HL-60/S4 treated with retinoic acid at 250 ng/mL for 4 days and 3 days (cell line): Measurements from ENCODE around the gene KAT2A.
"Not testable (repeated sequence)": the region's sequence is repeated elsewhere in the genome, so short reads cannot be mapped to it uniquely, and the experiment has no call there.

Experiments
- in situ Hi-C: fragments of 300-500 bp; cut with MboI; formaldehyde crosslinking; loops from 2 replicates; pipeline ENCODE4 v1.7.0; 2022; ENCODE audit warnings: low sequenced_read_pairs

Gene KAT2A

DNA sequence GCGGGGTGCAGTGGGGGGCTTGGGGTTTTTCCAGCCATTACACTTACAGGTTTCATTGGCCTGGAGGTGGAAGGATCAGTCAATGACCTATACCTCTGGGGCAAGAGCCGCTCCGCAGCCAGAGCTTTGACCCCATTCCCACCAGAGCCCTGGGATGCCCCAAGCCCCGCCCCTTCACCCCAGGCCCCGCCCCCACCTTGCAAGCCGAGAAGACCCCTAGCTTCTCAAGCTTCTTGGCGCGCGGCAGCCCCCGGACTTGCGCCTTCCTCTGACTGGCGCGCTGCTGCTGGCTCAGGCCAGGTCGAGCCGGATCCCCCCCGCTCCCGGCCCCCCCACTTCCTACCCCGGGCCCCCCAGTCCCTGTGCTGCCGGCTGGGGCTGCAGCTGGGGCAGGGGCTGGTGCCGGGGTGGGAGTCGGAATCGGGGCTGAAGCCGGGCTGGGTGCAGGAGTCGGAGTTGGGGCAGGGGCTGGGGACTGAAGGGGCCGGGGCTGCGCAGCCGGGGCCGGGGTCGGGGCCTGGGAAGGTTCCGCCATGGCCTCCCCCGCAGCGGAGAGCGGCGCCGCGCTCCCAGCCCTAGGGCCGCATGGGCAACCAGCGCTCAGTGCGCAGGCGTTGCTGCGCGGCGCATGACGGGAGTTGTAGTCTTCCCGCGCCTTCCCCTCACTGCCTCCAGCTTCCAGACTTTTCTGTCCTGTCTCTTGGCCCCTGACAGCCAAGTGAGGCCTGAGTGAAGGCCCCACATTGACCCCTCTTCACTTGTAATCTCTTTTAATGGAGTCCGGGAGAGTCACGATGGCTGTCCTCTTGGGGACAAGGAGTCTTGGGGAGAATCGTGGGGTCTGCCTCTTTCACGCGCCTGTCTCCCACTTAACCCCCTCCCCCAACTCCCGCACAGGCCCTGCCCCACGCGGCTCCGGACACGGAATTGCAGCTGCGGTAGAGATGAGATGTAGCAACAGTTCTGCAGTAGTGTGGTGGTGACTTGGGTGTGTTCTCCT, at the start of gene KAT2A:
KAT2A (minus strand) TSS at position 598 of the 1,000 bp plus-strand sequence; CDS start at position 535, 63 bp downstream.
- in situ Hi-C loops, result loop anchor here (25.0 kb wide), 1 partner anchor 384 kb away; the partner anchor contains the start of gene HAP1

DNA sequence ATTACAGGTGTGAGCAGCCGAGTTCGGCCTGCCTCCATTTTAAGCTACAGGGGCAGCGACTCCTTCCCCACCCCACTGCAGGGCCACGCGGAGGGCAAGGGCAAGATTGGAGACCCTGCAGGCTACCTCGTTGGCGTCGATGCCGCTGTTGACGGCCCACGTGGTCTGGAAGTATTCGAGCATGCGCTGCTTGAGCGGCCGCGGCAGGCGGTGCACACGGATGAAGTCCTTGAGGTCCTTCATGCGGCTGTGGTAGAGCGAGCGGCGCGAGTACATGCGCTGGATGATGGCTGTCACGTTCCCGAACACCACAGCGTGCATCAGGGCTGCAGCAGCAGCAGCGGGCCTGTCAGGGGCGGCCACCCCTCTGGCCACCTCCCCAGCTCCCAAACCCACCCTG, 48.2 kb upstream of the KAT2A start:
- in situ Hi-C loops, result no loop called here

DNA sequence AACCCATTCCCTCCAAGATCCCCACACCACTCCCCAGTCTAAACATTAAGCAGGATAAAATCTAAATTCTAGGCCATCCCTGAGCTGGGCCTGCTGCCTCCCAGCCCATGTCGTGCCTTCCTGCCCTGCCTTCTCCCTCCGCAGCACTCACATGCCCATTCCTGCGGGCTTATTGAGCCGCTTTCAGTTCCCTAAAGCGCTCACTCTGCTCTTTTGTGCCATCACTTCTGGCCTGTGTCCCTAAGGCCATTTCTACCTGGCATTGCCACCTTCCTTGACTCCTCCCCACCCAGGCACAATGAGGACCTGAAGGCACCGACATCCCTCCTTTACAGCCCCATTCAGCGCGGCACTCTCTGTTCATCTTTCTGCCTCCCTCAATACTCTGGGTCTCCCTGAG, 46.6 kb upstream of the KAT2A start:
- in situ Hi-C loops, result no loop called here

DNA sequence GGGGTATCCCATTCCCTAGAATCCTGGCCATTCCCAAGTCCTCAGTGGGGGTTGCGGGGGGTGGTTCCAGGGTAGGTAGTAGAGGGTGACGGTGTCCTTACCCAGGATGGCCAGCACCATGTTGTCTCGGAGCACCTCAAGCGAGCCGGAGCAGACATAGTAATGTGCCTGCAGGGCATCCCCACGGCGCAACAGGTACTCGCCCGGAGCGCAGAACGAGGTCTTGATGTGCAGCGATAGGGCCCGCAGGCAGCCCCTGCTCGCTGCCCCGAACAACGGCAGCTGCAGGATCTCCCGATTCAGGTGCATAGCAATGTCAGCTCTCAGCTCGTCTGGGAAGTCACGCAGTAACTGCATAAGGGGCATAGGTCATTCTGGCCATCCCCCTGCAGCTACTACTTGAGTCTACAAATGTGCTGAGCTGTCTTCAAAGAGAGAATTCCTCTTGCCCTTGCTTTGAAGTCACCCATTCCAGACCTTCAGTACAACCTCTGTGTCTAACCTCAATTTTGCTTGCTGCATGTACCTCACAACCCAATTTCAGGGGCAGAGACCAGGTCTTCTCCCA, 45.1 kb upstream of the KAT2A start:
- in situ Hi-C loops, result no loop called here

DNA sequence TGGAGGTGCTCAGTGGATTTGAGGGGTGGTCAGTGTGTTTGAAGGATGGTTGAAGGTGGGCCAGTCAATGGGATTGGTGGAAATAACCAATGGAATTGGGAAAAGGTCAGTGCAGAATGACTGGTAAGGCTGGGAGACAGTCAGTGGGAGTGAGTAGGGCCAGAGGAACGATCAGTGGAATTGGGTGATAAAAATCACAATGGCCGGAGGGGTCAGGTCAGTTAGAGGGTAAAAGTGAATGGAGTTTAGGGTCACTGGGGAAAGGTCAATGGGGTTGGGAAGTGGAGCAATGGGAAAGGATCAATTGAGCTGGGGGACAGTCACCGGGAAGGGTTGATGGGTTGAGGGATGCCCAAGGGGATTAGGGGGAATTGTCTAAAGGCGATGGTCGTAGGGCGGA, 44.6 kb upstream of the KAT2A start:
- in situ Hi-C loops, result no loop called here

DNA sequence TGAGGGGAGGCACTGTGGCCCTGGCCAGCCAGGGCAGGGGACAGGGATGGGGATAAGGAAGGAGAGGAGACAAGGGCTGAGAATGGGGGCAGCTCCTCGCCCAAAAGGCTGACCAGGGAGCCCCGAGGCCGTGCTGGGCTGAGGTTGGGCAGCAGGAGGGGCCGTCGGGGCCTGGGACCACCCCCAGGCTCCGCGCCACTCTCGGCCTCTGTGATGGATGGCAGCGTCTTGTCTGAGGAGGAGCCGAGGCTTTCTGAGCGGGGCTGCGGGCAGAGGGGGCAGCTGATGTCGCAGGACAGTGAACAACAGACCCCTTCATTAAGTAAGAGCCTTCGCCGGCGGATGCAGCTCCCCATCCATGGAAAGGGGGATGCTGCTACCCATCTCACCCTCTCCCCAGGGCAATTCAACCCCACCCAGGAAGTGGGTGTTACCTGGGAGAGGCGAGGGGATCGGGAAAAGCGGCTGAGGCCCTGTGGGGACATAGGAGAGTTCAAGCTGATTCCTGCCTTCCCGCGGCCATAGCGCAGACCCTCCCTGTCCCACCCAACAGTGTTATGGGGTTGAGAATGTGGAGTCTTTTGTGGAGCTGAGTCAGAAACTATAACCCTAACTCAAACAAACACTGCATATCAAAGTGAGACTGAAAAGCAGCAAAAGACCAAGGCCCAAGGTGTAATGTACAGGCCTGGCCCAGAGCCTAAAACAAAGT, 42.7 kb upstream of the KAT2A start:
- in situ Hi-C loops, result no loop called here

DNA sequence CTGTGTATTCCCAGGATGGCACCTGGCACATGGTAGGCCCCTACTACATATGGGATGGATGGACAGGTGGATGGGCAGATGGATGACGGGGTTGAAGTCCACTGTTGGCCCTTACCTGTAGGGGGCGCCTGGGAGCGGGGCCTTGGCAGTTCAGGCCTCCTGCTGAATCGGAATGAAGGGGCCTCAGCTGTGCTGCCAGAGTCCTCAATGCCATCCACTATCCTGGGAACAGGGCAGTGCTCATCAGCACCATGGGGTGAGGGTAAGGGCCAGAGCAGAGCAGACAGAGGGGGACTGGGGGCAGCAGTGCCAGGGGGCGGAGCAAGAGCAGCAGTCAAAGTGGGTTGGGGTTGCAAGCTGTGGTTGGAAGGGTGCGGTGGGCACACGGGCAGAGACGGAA, 41.9 kb upstream of the KAT2A start:
- in situ Hi-C loops, result no loop called here

DNA sequence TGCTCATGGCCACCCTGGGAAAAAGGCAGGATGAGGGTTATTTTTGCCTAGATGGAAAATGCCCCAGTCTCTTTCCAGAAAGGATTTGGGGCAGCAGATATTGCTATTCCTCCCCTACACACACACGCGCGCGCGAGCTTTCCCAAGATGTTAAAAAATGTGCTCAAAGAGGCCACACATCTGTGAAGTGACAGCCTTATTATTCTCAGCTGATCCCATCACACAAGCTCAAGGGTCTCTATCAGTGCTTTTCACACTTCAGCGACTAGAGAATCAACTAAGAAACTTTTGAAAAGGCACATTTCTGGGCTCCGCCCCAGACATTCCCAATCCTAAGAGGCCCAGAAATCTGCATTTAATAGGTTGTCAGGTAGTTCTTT, 39.4 kb upstream of the KAT2A start:
- in situ Hi-C loops, result no loop called here

DNA sequence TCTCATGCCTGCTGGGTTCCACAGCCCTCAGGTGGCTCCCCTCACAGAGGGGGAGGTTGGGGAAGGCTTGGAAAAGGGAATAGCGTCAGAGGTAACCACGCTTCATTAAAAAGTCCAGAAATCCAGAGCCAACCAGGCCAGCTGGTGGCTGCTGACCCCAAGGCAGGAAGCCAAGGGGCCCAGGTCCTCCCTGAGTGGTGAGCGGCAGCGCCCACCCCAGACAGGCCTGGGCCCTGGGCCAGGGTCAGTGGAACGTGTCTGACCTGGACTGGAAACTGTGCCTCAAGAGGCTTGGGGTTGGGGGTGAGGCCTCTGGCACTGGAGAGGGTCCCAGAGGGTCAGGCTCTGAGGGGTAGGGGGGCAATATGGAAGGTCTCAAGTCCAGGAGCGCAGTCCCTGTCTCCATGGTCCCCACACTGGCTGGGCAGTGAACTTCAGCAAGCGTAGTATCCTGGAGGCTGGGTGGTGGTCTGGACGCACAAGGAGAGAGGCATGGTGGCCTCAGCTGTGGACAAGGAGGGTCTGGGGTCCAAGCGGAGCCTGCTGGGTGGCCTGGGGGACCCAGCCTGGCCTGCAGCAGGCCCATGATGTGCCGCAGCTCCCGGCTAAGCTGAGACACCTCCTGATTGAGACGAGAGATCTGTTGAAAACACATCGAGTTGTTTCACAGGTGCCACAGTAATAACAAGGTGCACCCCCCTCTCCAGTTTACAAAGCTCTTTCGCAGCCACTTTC, 38.8 kb upstream of the KAT2A start:
- in situ Hi-C loops, result no loop called here

DNA sequence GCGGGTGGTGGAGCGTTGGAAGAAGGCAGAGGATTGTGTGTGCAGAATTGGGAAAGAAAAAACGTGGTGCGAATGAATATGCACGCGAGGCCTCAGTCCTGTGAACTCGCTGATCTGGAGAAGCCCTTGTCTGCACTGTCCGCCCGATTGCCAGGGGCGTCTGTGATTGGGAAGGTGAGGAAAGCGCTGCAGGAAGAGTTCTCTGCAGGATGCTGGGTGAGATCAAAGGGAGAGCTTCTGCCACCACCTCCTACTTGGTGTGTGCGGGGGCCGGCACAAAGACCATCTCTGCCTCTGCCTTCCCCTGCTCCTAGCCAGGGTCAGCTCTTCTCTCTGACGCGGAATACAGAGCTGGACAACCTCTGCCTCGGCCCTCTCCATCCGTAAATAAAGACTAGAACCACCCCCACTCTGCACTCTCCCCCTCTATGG, 34.5 kb upstream of the KAT2A start:
- in situ Hi-C loops, result no loop called here

DNA sequence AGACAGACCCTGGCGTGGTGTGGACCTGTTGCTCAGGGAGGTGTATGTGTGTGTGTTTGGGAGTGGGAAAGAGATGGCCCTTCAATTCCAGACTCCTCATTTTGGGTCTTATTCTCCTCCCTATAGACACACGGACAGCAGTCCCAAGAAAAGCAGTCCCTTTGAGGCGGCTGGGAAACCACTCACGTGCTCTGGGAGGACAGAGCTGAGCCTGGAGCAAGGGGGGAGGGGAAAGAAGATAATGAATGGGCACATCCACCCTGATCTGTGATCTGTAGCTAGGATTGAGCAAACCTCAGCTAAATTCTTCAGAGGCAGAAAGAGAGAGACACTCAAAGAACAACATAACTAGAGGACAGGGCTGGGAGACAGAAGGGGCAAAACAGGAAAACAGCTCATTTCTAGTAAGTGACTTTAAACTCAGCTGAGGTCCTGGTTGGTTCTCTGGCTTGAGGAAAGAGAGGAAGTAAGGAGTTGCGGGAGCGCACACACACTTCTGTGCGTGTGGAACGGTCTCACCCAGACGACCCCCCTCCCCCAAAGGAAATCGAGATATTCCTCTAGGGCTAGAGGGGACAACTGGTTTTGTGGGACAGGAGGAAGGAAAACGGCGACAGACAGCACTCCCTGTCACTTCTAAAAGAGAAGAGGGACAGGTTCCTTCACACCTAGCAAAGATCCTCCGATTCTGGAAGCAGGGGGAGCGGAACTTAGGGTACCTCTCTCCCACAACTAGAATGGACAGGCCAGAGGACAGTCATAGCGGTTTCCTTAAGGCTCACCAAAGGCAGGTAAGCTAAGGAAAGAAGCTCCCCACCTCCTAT, 33.0 kb upstream of the KAT2A start:
- in situ Hi-C loops, result no loop called here

DNA sequence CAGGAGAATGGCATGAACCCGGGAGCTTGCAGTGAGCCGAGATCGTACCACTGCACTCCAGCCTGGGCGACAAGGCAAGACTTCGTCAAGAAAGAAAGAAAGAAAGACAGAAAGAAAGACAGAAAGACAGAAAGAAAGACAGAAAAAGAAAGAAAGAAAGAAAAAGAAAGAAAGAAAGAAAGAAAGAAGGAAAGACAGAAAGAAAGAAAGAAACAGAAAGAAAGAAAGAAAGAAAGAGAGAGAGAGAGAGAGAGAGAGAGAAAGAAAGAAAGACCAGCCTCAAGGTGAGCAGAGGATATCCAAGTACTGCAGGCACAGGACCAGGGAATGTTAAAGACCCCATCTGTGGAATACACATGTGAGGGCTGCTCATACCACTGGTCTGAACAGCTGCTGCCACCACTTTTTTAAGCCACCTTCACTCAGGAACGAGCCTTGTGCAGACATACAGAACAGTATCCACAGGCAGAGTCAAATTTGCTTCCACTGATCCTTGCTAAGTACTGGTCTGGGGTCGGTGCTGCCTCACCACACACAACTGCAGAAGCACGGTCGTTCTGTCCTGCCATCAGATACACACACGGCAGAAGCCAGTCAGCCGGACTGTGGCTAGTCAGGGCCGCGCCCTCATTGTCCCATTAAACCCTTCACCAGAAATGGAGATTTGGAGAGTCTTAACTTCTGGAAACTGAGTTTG, 25.9 kb upstream of the KAT2A start:
- in situ Hi-C loops, result no loop called here

DNA sequence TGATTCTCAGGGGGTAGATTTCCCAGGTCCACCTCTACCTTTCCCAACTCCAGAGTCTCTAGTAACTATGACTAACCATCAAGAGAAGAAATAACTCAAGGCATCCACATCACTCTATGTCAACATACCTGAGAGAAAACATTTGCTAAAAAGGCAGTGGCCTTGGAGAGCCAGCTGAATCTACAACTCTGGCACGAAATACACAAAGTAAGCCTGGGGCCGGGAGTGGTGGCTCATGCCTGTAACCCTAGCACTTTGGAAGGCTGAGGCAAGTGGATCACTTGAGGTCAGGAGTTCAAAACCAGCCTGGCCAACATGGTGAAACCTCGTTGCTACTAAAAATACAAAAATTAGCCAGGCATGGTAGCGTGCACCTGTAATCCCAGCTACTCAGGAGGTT, 22.0 kb upstream of the KAT2A start:
- in situ Hi-C loops, result not testable (repeated sequence)

DNA sequence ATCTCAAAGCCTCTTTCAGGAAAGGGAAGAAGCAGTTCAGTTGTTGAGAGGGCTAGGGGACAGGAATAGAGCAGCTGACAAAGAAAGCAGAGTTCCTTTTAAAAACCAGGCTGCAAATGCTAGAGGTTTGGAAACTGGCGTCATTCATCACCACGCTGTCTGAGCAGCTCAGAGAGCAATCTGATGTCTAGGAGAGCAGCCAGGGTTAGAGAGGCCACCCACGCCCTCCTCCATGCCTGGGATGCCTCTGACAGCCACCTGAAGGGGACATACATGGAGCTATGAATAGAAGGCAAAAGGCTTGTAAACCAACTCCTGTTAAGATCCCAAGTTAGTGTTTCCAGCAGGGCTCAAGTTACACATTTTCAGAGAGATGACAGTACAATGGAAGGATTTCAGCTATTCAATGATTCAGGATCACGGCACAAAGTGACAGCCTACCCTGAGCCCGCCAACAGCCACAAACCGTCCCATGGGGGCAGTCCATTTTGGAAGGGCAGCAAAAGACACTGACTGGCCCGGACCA, 21.3 kb upstream of the KAT2A start:
- in situ Hi-C loops, result no loop called here

DNA sequence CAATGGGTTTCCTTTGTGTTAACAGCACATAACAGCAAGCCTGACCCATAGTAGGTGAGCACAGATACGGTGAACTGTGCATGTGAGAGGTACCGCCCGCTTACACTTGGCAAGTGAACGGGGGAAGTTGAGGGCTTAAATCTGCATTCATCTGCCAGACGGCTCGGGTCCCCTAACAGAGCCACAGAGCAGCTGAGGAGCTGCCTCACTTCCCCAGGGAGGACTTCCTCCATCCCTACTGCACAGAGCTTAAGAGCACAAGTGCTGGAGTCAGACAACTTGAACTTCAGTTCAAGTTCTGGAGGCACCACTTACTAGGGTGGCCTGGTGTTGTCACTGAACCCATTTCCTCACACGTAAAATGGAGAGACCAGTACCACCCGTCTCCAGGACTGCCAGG, 20.2 kb upstream of the KAT2A start:
- in situ Hi-C loops, result no loop called here

DNA sequence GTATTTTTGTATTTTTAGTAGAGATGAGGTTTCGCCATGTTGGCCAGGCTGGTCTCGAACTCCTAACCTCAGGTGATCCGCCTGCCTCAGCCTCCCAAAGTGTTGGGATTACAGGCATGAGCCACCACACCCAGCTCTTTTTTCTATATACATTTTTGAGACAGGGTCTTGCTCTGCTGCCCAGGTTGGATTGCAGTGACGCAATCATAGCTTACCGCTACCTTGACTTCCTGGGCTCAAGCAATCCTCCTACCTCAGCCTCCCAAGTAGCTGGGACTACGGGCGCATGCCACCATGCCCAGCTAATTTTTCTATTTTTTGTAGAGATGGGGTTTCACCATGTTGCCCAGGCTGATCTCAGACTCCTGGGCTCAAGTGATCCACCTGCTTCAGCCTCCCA, 19.5 kb upstream of the KAT2A start:
- in situ Hi-C loops, result not testable (repeated sequence)

DNA sequence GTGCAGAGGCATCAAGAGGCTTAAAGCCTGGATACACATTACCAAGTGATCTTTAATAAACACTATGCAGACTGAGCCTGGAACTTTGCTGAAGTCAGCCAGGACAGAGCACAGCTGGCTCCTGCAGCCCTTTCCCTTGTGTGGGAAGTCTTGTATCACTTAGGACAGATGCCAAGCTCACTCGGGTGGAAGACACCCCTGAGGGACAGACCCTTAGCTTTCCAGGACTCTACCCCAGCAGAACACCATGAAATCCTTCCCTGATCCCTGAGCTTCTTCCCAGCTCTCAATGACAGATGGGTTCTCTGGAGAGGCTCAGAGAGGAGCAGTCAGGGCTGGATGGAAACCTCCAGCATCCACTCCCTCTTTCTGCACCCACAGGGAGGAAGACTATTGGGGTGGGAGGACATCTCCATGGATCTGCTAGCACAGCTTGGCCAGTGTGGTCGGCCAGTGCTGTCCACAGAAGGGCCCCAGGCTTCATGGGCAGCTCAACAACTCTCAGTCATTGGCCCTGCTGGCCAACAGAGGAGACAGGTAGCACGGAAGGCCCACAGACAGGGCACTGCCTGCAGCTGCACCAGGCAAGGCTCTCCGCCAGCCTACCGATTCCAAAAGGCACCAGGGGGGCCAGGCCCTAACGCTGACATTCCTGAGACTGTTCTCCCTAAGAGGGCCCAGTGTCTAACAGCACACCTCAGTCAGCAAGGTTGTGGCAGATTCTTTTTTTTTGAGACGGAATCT, 17.8 kb upstream of the KAT2A start:
- in situ Hi-C loops, result no loop called here

DNA sequence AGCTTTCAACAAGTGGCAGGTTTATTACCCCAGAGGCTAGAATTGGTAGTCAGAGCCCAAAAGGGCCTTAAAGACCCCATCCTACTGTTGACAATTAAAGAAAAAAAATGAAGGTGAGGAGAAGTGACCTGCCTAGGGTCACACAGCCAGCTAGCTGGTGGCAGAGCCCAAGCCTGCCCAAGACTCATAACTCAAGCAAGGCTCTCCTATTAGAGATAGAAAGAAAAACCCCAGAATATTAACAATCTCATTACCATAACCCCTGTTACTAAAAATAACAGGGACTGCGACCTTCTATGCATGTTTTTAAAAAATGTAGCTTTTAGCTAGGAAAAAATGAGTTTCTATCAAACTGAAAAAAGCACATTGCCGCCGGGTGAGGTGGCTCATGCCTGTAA, 15.5 kb upstream of the KAT2A start:
- in situ Hi-C loops, result no loop called here
